UCSD-AML1 (cell line): ENCODE results near the gene SDF4.

Experiments used
- DNase-seq: peaks from one replicate; lab custom pipeline; 2025; ENCODE audit not compliant: unreplicated experiment; lab: John Stamatoyannopoulos, UW

Gene SDF4

GRCh38 chr1:1242461-1243265 lies 10.9 kb upstream of the SDF4 start:
- DNase-seq, result no peak

- no peak for DNase-seq
Measured at GRCh38 chr1:1241588-1242219, 9.9 kb upstream of the SDF4 start.

- no peak for DNase-seq
Measured at GRCh38 chr1:1240822-1241587, 9.2 kb upstream of the SDF4 start.

- DNase-seq, result no peak
Measured at GRCh38 chr1:1240348-1240732, 8.5 kb upstream of the SDF4 start.

GRCh38 chr1:1239614-1240347 lies 8.0 kb upstream of the SDF4 start:
- DNase-seq, result no peak

GRCh38 chr1:1239227-1239613 lies 7.4 kb upstream of the SDF4 start:
- no peak for DNase-seq

- DNase-seq, result no peak
Measured at GRCh38 chr1:1238702-1239178, 6.9 kb upstream of the SDF4 start.

- no peak for DNase-seq
Measured at GRCh38 chr1:1237874-1238701, 6.3 kb upstream of the SDF4 start.

GRCh38 chr1:1236945-1237873 lies 5.4 kb upstream of the SDF4 start:
- DNase-seq, result no peak

- no peak for DNase-seq
Measured at GRCh38 chr1:1236176-1236763, 4.5 kb upstream of the SDF4 start.

- no peak for DNase-seq
Measured at GRCh38 chr1:1235016-1235744, 3.4 kb upstream of the SDF4 start.

- no peak for DNase-seq
Measured at GRCh38 chr1:1234180-1234808, 2.5 kb upstream of the SDF4 start.

- DNase-seq, result no peak
Measured at GRCh38 chr1:1233567-1233892, 1.7 kb upstream of the SDF4 start.

- no peak for DNase-seq
Measured at GRCh38 chr1:1232796-1233566, 1.2 kb upstream of the SDF4 start.

- DNase-seq, result no peak
Measured at GRCh38 chr1:1232208-1232795, 501 bp upstream of the SDF4 start, which contains the start of gene B3GALT6. TSS of gene B3GALT6 (plus strand) at chr1:1232237. CDS start at chr1:1232279, 42 bp downstream.

GRCh38 chr1:1230656-1231399 lies 973 bp downstream of the SDF4 start:
- DNase-seq, result no peak
